HTR-8/SVneo (cell line): ENCODE measurements around the gene PLPP7.
"Not testable (repeated sequence)": the region's sequence is repeated elsewhere in the genome, so short reads cannot be mapped to it uniquely, and the experiment has no call there.

ENCODE experiments used
- DNase-seq: peaks from one replicate; pipeline ENCODE4 v3.0.0; 2011; ENCODE audit warnings: low spot score, mixed read lengths; ENCODE audit not compliant: insufficient read length
- FAIRE-seq: peaks from 2 replicates; lab custom pipeline; 2011; peaks lifted over from hg19 to GRCh38; lab: Jason Lieb, UNC

Gene PLPP7

DNA sequence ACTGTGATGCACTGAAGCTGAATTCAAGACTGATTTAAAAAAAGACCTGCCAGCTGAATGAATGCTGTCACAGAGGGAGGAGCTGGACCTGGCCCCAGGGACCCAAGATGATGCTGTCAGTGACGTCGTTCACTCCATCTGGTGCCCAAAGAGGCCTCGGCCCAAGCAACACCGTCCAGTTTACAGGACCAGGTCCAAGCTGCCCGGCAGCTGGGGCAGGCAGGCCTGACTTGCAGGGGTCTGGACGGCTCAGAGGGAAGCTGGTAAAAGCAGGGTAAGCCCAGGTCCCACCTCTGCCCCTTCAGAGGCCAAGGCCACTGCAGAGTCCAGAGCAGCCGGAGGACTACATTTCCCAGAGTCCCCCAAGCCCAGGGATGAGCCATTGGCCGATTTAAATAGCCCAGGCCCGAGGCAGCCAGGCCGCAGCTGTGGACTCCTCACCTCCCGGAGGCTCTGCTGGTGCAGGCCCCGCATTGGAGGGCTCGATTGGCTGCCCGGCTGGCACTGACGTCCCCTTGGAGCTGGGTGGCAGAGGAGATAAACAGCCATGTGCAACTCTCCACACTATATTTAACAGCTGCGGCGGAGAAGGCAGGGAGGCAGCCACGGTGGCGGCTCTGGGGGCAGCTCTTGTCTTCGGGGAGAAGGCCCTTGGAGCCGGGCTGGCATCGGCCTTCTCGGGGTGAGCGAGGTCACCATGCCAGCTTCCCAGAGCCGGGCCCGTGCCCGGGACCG lies at the start of gene PLPP7:
Gene PLPP7, plus strand, starts transcription at position 423 of the 735 bp plus-strand sequence. Its CDS starts 275 bp downstream, at position 698.
- no peak for DNase-seq
- no peak for FAIRE-seq

- FAIRE-seq = no peak
- no peak for DNase-seq
Measured at GRCh38 chr9:131240047-131240921, 49.2 kb upstream of the PLPP7 start.

GRCh38 chr9:131244331-131244730 lies 45.2 kb upstream of the PLPP7 start:
- not testable (repeated sequence) for DNase-seq, FAIRE-seq

DNA sequence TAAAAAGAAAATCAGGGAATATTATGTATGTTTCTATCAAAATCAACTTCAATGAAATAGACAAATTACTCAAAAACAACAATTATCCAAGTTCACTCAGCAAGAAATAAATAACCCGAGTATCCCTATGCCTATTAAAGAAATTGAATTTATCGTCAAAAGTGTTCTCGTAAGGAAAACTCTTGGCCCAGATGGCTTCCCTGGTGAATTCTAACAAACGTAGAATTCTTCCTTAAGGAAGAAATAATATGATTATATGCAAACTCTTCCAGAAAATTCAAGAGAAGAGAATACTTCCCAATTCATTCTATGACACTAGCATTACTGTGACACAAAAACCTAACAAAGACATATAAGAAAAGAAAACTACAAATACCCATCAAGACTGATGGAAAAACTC lies 42.9 kb upstream of the PLPP7 start:
- no peak for DNase-seq
- FAIRE-seq = no peak

GRCh38 chr9:131252120-131252519 lies 37.4 kb upstream of the PLPP7 start:
- FAIRE-seq (no peak), DNase-seq (no peak)

DNA sequence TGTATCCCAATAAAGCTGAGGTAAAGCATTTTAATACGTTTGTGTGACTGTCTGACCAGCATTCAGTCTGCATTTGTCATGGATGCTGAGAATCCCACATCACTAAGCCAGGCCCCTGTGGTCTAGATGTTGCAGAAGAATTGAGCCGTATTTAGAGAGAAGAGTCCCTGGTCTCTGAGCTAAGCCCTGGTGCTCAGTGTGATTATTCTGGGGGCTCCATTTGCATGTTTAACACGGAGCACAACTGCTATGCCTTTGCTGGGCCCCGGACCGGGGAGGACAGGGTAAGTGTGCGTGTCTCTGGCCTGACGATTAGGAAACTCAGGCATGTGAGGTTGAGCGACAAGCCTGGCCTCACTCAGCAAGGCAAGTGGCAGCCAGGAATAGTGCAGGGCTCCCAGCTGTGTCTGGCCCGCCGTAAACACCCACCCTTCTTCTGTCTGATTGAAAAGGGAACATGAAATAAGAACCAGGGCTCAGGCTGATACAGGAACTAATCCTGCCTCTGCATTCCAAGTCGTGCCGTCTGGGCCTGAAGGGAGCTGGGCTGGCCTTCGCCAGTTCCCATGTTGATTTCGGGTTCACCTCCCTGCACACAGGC lies 35.5 kb upstream of the PLPP7 start:
- DNase-seq = no peak
- no peak for FAIRE-seq

DNA sequence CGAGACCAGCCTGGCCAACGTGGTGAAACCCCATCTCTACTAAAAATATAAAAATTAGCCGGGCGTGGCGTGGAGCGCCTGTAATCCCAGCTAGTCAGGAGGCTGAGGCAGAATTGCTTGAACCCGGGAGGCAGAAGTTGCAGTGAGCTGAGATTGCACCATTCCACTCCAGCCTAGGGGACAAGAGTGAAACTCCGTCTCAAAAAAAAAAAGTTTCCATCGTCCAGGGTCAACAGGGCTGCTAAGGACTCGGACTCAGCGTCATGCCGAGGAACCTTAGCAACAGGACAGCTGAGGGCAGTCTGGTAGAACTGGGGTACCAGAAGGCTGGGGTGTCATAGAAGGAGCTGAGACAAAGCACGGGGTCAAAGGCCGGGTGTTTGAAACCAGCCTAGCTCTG lies 34.9 kb upstream of the PLPP7 start:
- no peak for DNase-seq
- no peak for FAIRE-seq

- FAIRE-seq = no peak
Measured at GRCh38 chr9:131255676-131256197, 33.8 kb upstream of the PLPP7 start.

GRCh38 chr9:131257266-131258025 lies 32.1 kb upstream of the PLPP7 start:
- DNase-seq (no peak), FAIRE-seq (no peak)

More at GRCh38 chr9:131255676-131256197, 33.8 kb upstream of the PLPP7 start:
- no peak for DNase-seq

DNA sequence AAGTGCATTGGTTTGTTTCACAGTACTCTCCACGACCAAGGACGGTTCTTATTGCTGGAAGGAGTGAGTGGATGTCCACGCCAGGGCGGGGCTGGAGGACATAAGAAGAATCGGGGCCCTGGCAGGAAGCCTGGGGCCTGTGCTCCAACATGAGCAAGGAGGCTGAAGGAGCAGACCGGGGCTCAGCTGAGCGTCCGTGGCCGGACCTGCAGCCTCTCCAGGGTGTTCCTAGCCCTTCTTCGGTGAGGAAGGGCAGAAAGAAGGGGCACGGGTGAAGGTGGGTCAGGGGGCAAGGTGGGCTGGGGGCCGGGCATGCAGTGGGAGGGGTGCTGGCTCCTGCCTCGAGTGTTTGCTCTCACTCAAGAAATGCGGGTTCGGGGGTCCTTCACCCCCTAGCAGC lies 31.3 kb upstream of the PLPP7 start:
- FAIRE-seq (no peak), DNase-seq (no peak)

DNA sequence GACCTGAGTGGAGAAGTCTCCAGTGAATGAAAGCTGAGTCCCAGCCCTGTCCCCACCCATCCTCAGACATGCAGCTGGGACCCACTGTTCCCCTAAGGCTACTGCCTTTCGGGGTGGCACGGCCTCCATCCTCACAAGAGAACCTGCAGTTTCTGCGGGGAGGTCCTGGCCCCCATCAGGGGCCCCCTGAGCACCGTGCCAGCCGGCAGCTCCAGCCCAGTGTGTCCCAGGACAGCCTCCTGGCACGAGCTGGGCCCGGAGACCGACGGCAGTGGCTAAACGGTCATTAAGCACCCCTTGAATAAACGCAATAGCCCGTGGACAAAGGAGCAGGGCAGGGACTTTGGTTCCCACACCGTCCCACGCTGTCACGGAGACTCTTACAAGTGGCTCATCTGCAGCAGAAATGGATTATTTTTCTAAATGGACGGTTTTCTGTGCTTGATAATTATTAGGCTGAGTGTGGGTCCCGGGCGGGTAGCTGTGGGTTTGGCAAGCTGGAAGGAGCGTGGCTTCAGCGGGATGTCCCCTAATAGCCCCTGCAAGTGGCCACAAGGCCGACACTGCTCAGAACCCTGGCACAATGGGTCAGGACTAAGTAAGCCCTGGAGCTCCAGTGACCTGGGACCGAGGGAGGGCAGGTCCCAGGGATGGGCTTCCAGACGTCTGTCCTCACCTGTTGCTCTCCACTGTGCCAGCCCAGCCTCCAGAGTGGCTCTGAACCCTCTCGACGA lies 30.7 kb upstream of the PLPP7 start:
- FAIRE-seq = no peak
- no peak for DNase-seq

DNA sequence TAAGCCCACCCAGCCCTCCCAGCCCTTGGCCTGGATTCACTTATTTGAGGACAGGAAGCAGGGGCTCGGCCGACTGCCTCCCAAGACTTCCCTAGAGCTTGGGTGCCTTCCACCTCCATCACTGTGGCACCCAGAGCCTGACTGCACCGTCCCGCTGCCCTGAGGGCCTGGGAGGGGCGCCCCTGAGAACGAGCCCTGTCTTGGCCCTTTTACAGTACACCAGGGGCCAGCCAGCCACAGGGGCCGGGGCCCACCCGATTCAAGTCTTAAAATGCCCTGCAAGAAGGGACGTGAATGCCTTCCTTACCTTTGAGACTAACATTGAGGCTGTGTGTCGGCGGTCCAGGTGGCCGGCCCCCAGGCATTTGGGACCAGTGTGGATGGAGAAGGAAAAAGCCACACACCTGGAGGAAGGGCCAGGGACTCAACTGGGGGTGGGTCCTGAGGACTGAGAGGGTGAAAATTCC lies 30.1 kb upstream of the PLPP7 start:
- DNase-seq = no peak
- FAIRE-seq = no peak

GRCh38 chr9:131259916-131260597 lies 29.5 kb upstream of the PLPP7 start:
- no peak for DNase-seq
- FAIRE-seq = no peak

DNA sequence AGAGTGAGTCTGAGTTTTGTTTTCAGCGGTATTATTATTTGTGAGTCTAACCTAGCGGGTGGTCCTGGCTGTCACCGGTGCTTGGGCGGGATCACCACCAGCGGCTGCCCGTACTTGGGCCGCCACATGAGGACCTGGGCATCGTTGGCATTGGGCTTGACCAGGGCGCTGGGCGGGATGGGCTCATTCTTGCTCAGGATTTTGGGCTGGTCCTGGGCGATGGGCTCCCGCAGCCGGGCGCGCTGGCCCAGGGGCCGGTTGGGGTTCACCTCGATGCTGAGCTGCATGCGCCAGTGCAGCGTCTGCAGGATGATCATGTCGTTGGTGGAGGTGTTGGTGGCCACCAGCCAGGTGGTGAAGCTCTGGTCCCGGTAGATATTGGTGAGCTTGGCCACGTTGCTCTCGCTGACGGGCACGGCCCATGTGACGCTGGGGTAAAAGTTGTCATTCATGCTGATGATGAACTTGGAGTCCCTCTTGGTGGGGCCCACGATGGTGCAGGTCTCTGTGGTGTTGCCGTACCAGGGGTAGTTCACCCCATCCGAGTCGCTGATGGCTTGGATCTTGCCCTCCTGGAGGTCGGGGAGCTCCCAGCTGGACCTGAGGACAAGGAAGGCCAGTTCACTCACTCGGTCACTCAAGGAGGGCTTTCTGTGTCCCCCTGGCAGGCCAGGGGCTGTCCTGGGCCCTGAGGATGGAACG lies 28.6 kb upstream of the PLPP7 start:
- no peak for FAIRE-seq
- no peak for DNase-seq

DNA sequence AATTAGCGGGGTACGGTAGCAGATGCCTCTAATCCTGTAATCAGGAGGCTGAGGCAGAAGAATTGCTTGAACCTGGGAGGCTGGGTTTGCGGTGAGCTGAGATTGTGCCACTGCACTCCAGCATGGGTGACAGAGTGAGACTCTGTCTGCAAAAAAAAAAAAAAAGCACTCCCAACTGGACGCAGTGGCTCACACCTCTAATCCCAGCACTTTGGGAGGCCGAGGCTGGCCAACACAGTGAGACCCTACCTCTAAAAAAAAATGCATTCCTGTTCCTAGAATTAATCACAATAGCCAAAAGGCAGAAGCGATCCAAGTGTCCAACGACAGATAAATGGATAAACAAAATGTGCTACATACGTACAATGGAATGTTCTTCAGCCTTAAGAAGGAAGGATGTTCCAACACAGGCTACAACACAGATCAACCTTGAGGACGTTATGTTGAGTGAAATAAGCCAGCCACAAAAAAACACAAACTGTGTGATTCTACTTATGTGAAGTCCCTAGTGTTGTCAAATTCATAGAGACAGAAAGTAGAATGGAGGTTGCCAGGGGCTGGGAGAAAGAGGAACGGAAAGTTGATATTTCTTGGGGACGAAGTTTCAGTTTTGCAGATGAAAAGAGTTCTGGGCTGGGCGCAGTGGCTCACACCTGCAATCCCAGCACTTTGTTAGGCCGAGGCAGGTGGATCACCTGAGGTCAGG lies 27.0 kb upstream of the PLPP7 start:
- no peak for FAIRE-seq

GRCh38 chr9:131263033-131263343 lies 26.5 kb upstream of the PLPP7 start:
- FAIRE-seq, DNase-seq: not testable (repeated sequence)

More for the DNA sequence above, 27.0 kb upstream of the PLPP7 start:
- no peak for DNase-seq

GRCh38 chr9:131263701-131264100 lies 25.8 kb upstream of the PLPP7 start:
- no peak for DNase-seq
- FAIRE-seq = no peak

GRCh38 chr9:131264231-131264630 lies 25.3 kb upstream of the PLPP7 start:
- no peak for FAIRE-seq
- no peak for DNase-seq
